RCC 7860 (cell line): ENCODE results near the gene REEP6.
A peak's percentile ranks its signal among the peaks of the same experiment; 100 is the strongest.
"Not testable (repeated sequence)": the region's sequence is repeated elsewhere in the genome, so short reads cannot be mapped to it uniquely, and the experiment has no call there.

Experiments used
- DNase-seq: peaks from one replicate; pipeline ENCODE4 v3.0.0-alpha.2; 2015; ENCODE audit warnings: low spot score
- FAIRE-seq: peaks from 2 replicates; lab custom pipeline; 2012; peaks lifted over from hg19 to GRCh38; lab: Jason Lieb, UNC

The REEP6 gene

GRCh38 chr19:1505991-1506881, 15.3 kb downstream of the REEP6 start:
- FAIRE-seq (no peak), DNase-seq (no peak)

- no peak for FAIRE-seq
- no peak for DNase-seq
Measured at GRCh38 chr19:1507192-1507660, 16.2 kb downstream of the REEP6 start.

GRCh38 chr19:1507763-1508506, 17.0 kb downstream of the REEP6 start:
- DNase-seq = peak; percentile 52
- FAIRE-seq = no peak

- DNase-seq (no peak), FAIRE-seq (no peak)
Measured at GRCh38 chr19:1508507-1508856, 17.5 kb downstream of the REEP6 start.

GRCh38 chr19:1509602-1510441, 18.8 kb downstream of the REEP6 start:
- FAIRE-seq (no peak), DNase-seq (no peak)

- no peak for FAIRE-seq
- DNase-seq = no peak
Measured at GRCh38 chr19:1510442-1510806, 19.4 kb downstream of the REEP6 start.

- DNase-seq = no peak
- FAIRE-seq = no peak
Measured at GRCh38 chr19:1510807-1511206, 19.8 kb downstream of the REEP6 start.

GRCh38 chr19:1511318-1512317, 20.6 kb downstream of the REEP6 start:
- no peak for DNase-seq
- FAIRE-seq = no peak

- peak; percentile 47 for DNase-seq
- no peak for FAIRE-seq
Measured at GRCh38 chr19:1512671-1513498, 21.9 kb downstream of the REEP6 start, which contains the start of gene ADAMTSL5. TSS of gene ADAMTSL5 (minus strand) at chr19:1513019. CDS start at chr19:1510943, 2,076 bp downstream.

- FAIRE-seq = no peak
- DNase-seq = peak; percentile 36
Measured at GRCh38 chr19:1513499-1514294, 22.7 kb downstream of the REEP6 start.

- FAIRE-seq (no peak), DNase-seq (no peak)
Measured at GRCh38 chr19:1514295-1514661, 23.3 kb downstream of the REEP6 start.

- no peak for FAIRE-seq
Measured at GRCh38 chr19:1514986-1515721, 24.2 kb downstream of the REEP6 start.

GRCh38 chr19:1516395-1516753, 25.4 kb downstream of the REEP6 start:
- DNase-seq (no peak), FAIRE-seq (no peak)

More at GRCh38 chr19:1514986-1515721, 24.2 kb downstream of the REEP6 start:
- DNase-seq = no peak

GRCh38 chr19:1518471-1518870, 27.5 kb downstream of the REEP6 start:
- DNase-seq = no peak
- no peak for FAIRE-seq

GRCh38 chr19:1519802-1520201, 28.8 kb downstream of the REEP6 start:
- not testable (repeated sequence) for FAIRE-seq, DNase-seq

- FAIRE-seq = no peak
- no peak for DNase-seq
Measured at GRCh38 chr19:1520203-1520780, 29.3 kb downstream of the REEP6 start.

- FAIRE-seq (no peak), DNase-seq (no peak)
Measured at GRCh38 chr19:1521636-1522035, 30.7 kb downstream of the REEP6 start.
